H9 (cell line): Measurements from ENCODE around the gene HDAC7. TPM values are rescaled to one million over a fixed set of nuclear protein-coding genes. Genes with fewer than 3 reads are reported as not detected.

Experiments used
- DNase-seq: peaks from one replicate; pipeline ENCODE4 v3.0.0-alpha.2; 2017
- H2AFZ ChIP-seq: one replicate; pipeline ENCODE4 v1.6.1; 2013; ENCODE audit warnings: mild to moderate bottlenecking, low read length, control low read depth, moderate library complexity
- H2AK5ac ChIP-seq: 2 replicates; pipeline ENCODE4 v1.6.1; 2013; ENCODE audit warnings: low read length, control low read depth, mixed read lengths; ENCODE audit not compliant: insufficient read length
- H2BK120ac ChIP-seq: one replicate; pipeline ENCODE4 v1.6.1; 2013; ENCODE audit warnings: low read depth, mild to moderate bottlenecking, low read length, control low read depth, inconsistent platforms; ENCODE audit not compliant: poor library complexity, severe bottlenecking
- H2BK12ac ChIP-seq: 2 replicates; pipeline ENCODE4 v1.6.1; 2013; ENCODE audit warnings: low read length, control low read depth, mixed read lengths, low read depth; ENCODE audit not compliant: insufficient read length
- H2BK15ac ChIP-seq: 2 replicates; pipeline ENCODE4 v1.6.1; 2013; ENCODE audit warnings: low read depth, low read length, control low read depth
- H2BK20ac ChIP-seq: one replicate; pipeline ENCODE4 v1.6.1; 2013; ENCODE audit warnings: low read depth, mild to moderate bottlenecking, low read length, control low read depth, inconsistent platforms; ENCODE audit not compliant: poor library complexity, severe bottlenecking
- H2BK5ac ChIP-seq: 2 replicates; pipeline ENCODE4 v1.6.1; 2013; ENCODE audit warnings: low read length, control low read depth, mixed read lengths; ENCODE audit not compliant: insufficient read length
- H3K14ac ChIP-seq: 2 replicates; pipeline ENCODE4 v1.6.1; 2013; ENCODE audit warnings: low read length, control low read depth; ENCODE audit not compliant: insufficient read depth
- H3K18ac ChIP-seq: 2 replicates; pipeline ENCODE4 v1.6.1; 2013; ENCODE audit warnings: low read depth, mild to moderate bottlenecking, mixed read lengths, low read length, control low read depth; ENCODE audit not compliant: insufficient read length
- H3K23ac ChIP-seq: 2 replicates; pipeline ENCODE4 v1.6.1; 2013; ENCODE audit warnings: low read length, control low read depth, mixed read lengths, low read depth; ENCODE audit not compliant: insufficient read length
- H3K23me2 ChIP-seq: 2 replicates; pipeline ENCODE4 v1.6.1; 2013; ENCODE audit warnings: low read depth, mild to moderate bottlenecking, mixed read lengths, low read length, control low read depth; ENCODE audit not compliant: insufficient read length, poor library complexity, severe bottlenecking
- H3K27ac ChIP-seq: 2 replicates; pipeline ENCODE4 v1.5.1; 2013; ENCODE audit warnings: low read length, control low read depth, mixed read lengths, low read depth; ENCODE audit not compliant: insufficient read length
- H3K27me3 ChIP-seq: 2 replicates; pipeline ENCODE4 v1.6.1; 2013; ENCODE audit warnings: low read length, control low read depth, inconsistent platforms; ENCODE audit not compliant: insufficient read depth
- H3K4ac ChIP-seq: 2 replicates; pipeline ENCODE4 v1.6.1; 2013; ENCODE audit warnings: low read depth, mild to moderate bottlenecking, control low read depth, inconsistent platforms, low read length, moderate library complexity
- H3K4me1 ChIP-seq: 2 replicates; pipeline ENCODE4 v1.6.1; 2013; ENCODE audit warnings: low read length, control low read depth, inconsistent platforms; ENCODE audit not compliant: insufficient read depth
- H3K4me2 ChIP-seq: 2 replicates; pipeline ENCODE4 v1.6.1; 2013; ENCODE audit warnings: low read length, control low read depth, mixed read lengths; ENCODE audit not compliant: insufficient read length, insufficient read depth
- H3K56ac ChIP-seq: 2 replicates; pipeline ENCODE4 v1.6.1; 2013; ENCODE audit warnings: low read depth, mild to moderate bottlenecking, mixed read lengths, low read length, control low read depth; ENCODE audit not compliant: insufficient read length
- H3K79me1 ChIP-seq: 2 replicates; pipeline ENCODE4 v1.6.1; 2013; ENCODE audit warnings: low read depth, mild to moderate bottlenecking, moderate library complexity, low read length, control low read depth, inconsistent platforms; ENCODE audit not compliant: insufficient read depth, poor library complexity, severe bottlenecking
- H3K79me2 ChIP-seq: 2 replicates; pipeline ENCODE4 v1.6.1; 2013; ENCODE audit warnings: low read length, control low read depth, inconsistent platforms; ENCODE audit not compliant: insufficient read depth
- H3K9ac ChIP-seq: 2 replicates; pipeline ENCODE4 v1.6.1; 2013; ENCODE audit warnings: low read length, control low read depth, mixed read lengths; ENCODE audit not compliant: insufficient read length; ENCODE audit errors: extremely low read depth
- H3K9me3 ChIP-seq: one replicate; pipeline ENCODE4 v1.6.1; 2013; ENCODE audit warnings: low read depth, low read length, inconsistent platforms; ENCODE audit not compliant: control insufficient read depth
- H3T11ph ChIP-seq: one replicate; pipeline ENCODE4 v1.6.1; 2013; ENCODE audit warnings: mild to moderate bottlenecking, low read length, control low read depth, inconsistent platforms
- H4K20me1 ChIP-seq: one replicate; pipeline ENCODE4 v1.6.1; 2013; ENCODE audit not compliant: control insufficient read depth, insufficient read length, insufficient read depth
- H4K5ac ChIP-seq: 2 replicates; pipeline ENCODE4 v1.6.1; 2013; ENCODE audit warnings: low read depth, mild to moderate bottlenecking, mixed read lengths, low read length, control low read depth; ENCODE audit not compliant: insufficient read length
- H4K8ac ChIP-seq: replicated peaks from 2 replicates; pipeline ENCODE4 v1.6.1; 2013; ENCODE audit warnings: low read length, control low read depth, mixed read lengths, low read depth; ENCODE audit not compliant: insufficient read length
- H4K91ac ChIP-seq: 2 replicates; pipeline ENCODE4 v1.6.1; 2013; ENCODE audit warnings: low read depth, mild to moderate bottlenecking, moderate library complexity, mixed read lengths, low read length, control low read depth; ENCODE audit not compliant: insufficient read length
- H3K27ac Mint-ChIP-seq, 3 experiments: 2 replicates in 2 of 3; 3 replicates in 1 of 3; pipeline ENCODE4 v1.8.0; 2020 to 2021; ENCODE audit warnings: mixed read lengths in 3 of 3, mild to moderate bottlenecking in 1 of 3, moderate library complexity in 1 of 3
- H3K27me3 Mint-ChIP-seq: 2 replicates; pipeline ENCODE4 v1.8.0; 2021; ENCODE audit warnings: low read depth, mild to moderate bottlenecking, moderate library complexity, mixed read lengths
- H3K36me3 Mint-ChIP-seq, 3 experiments: 2 replicates in 2 of 3; 3 replicates in 1 of 3; pipeline ENCODE4 v1.8.0; 2020 to 2021; ENCODE audit warnings: low read depth in 3 of 3, mixed read lengths in 3 of 3; ENCODE audit not compliant: insufficient read depth in 1 of 3
- H3K4me1 Mint-ChIP-seq, 2 experiments: 2 replicates each; pipeline ENCODE4 v1.8.0; 2020; ENCODE audit warnings: mixed read lengths in 2 of 2
- H3K4me3 Mint-ChIP-seq, 2 experiments: 2 replicates in 1 of 2; 3 replicates in 1 of 2; pipeline ENCODE4 v1.8.0; 2020 to 2021; ENCODE audit warnings: mild to moderate bottlenecking in 2 of 2, mixed read lengths in 2 of 2, moderate library complexity in 1 of 2
- H3K9me3 Mint-ChIP-seq, 2 experiments: 2 replicates in 1 of 2; 3 replicates in 1 of 2; pipeline ENCODE4 v1.8.0; 2020; ENCODE audit warnings: mild to moderate bottlenecking in 2 of 2, mixed read lengths in 2 of 2, moderate library complexity in 1 of 2
- CTCF ChIP-seq: fragments of 200-600 bp; sonication (generic); conservative IDR thresholded peaks from 3 replicates; pipeline ENCODE4 v1.8.0; 2021; ENCODE audit warnings: antibody characterized with exemption, mild to moderate bottlenecking
- WGBS: extraction: QIAGEN DNeasy Blood & Tissue Kit; methylation state at CpG from one replicate; pipeline ENCODE4 v1.1.7; 2013; ENCODE audit warnings: missing lambda C conversion rate, low lambda C conversion rate, mixed read lengths; ENCODE audit not compliant: insufficient read length; ENCODE audit errors: extremely low coverage; 5-methylcytosine and 5-hydroxymethylcytosine counted together
- total RNA-seq: library from RNA; stranded (reverse); gene quantifications from 2 replicates; pipeline ENCODE4 v1.2.1, GENCODE V29; 2021

The HDAC7 gene
- total RNA-seq, 1 experiment from 2014 or later = 72.1 TPM

GRCh38 chr12:47860873-47861272, 41.2 kb upstream of the HDAC7 start:
- H2BK15ac ChIP-seq = no peak overlapping the region
- no peaks in the 10 kb centered on the region for H3K79me2 ChIP-seq
- no peaks in the 10 kb centered on the region for H3K79me1 ChIP-seq
- H4K91ac ChIP-seq = no peak overlapping the region
- H3K18ac ChIP-seq = no peak overlapping the region
- no peak for TF ChIP-seq CTCF
- no peaks in the 10 kb centered on the region for H3K27me3 ChIP-seq
- no peak overlapping the region for H4K8ac ChIP-seq
- no peak overlapping the region for H3K9ac ChIP-seq
- Mint-ChIP-seq H3K27me3 (peaks cover 5% of the 10 kb centered on the region), H3K4me1 (no peaks in the 10 kb centered on the region), H3K9me3 (no peaks in the 10 kb centered on the region; a peak in 1 of 5 replicates), H3K27ac (no peak overlapping the region), H3K36me3 (no peaks in the 10 kb centered on the region), H3K4me3 (no peak overlapping the region)
- no peak overlapping the region for H4K5ac ChIP-seq
- no peaks in the 10 kb centered on the region for H3K23me2 ChIP-seq
- no peak overlapping the region for H2AFZ ChIP-seq
- no peak overlapping the region for H2BK120ac ChIP-seq
- no CpG with 5 or more reads among the region's 2 CpGs for WGBS
- no peak overlapping the region for H2AK5ac ChIP-seq
- no peak overlapping the region for H3K23ac ChIP-seq
- H3K4me2 ChIP-seq = no peak overlapping the region
- H2BK5ac ChIP-seq = no peak overlapping the region
- H3K4me1 ChIP-seq = no peaks in the 10 kb centered on the region
- H4K20me1 ChIP-seq = no peaks in the 10 kb centered on the region
- no peak overlapping the region for H2BK20ac ChIP-seq
- no peak overlapping the region for H3T11ph ChIP-seq
- H3K14ac ChIP-seq = no peak overlapping the region
- H3K4ac ChIP-seq = no peak overlapping the region
- H3K27ac ChIP-seq = no peak overlapping the region
- no peak for DNase-seq
- H2BK12ac ChIP-seq = no peak overlapping the region
- H3K56ac ChIP-seq = no peak overlapping the region
- no peaks in the 10 kb centered on the region for H3K9me3 ChIP-seq
